CD4-positive, CD25-positive, alpha-beta regulatory T cell (primary cell): ENCODE data around the gene FAT2. TPM values are rescaled to one million over a fixed set of nuclear protein-coding genes. Genes with fewer than 3 reads are reported as not detected.

ENCODE experiments used
- ATAC-seq, 2 donors: fragments of 150-1000 bp; cut with Tn5 transposase; one replicate each; pipeline ENCODE4 v1.10.0; 2021; ENCODE audit warnings: low read depth in 2 of 2, moderate number of reproducible peaks in 2 of 2, moderate library complexity in 1 of 2
- DNase-seq, 3 donors: peaks; one replicate each; pipeline versions ENCODE4 v3.0.0 to v3.0.0-alpha.2; 2012 to 2022; ENCODE audit warnings: mixed read lengths in 1 of 3
- H3K27ac ChIP-seq: one replicate; pipeline ENCODE4 v1.7.0; 2013; ENCODE audit warnings: mild to moderate bottlenecking, low read length; ENCODE audit not compliant: insufficient read depth, poor library complexity, severe bottlenecking
- H3K27me3 ChIP-seq: one replicate; pipeline ENCODE4 v1.7.0; 2013; ENCODE audit warnings: low read length; ENCODE audit not compliant: control insufficient read depth, insufficient read depth
- H3K36me3 ChIP-seq: one replicate; pipeline ENCODE4 v1.7.0; 2013; ENCODE audit warnings: mild to moderate bottlenecking, low read length, moderate library complexity; ENCODE audit not compliant: control insufficient read depth, insufficient read depth
- H3K4me1 ChIP-seq: 2 replicates; pipeline ENCODE4 v1.7.0; 2013; ENCODE audit warnings: mild to moderate bottlenecking, low read length; ENCODE audit not compliant: insufficient read depth, control insufficient read depth, poor library complexity, severe bottlenecking
- H3K4me3 ChIP-seq: one replicate; pipeline ENCODE4 v1.7.0; 2013; ENCODE audit warnings: low read depth, mild to moderate bottlenecking, low read length, moderate library complexity
- H3K9me3 ChIP-seq, 2 experiments: 1 replicate in 1 of 2; 2 replicates in 1 of 2; pipeline ENCODE4 v1.7.0; 2013; ENCODE audit warnings: low read length in 2 of 2, mild to moderate bottlenecking in 1 of 2, moderate library complexity in 1 of 2; ENCODE audit not compliant: control insufficient read depth in 2 of 2
- H3K27ac Mint-ChIP-seq, 3 donors: one replicate each; pipeline ENCODE4 v1.8.0; 2020 to 2022; ENCODE audit warnings: mild to moderate bottlenecking in 3 of 3, mixed read lengths in 3 of 3, moderate library complexity in 2 of 3
- H3K27me3 Mint-ChIP-seq: one replicate; pipeline ENCODE4 v1.8.0; 2022; ENCODE audit warnings: mild to moderate bottlenecking, mixed read lengths
- H3K36me3 Mint-ChIP-seq: one replicate; pipeline ENCODE4 v1.8.0; 2020; ENCODE audit warnings: mixed read lengths
- H3K4me1 Mint-ChIP-seq, 4 donors: one replicate each; pipeline ENCODE4 v1.8.0; 2020 to 2022; ENCODE audit warnings: mixed read lengths in 4 of 4, mild to moderate bottlenecking in 1 of 4
- H3K4me3 Mint-ChIP-seq, 4 donors: one replicate each; pipeline ENCODE4 v1.8.0; 2020 to 2022; ENCODE audit warnings: mild to moderate bottlenecking in 4 of 4, mixed read lengths in 4 of 4, moderate library complexity in 3 of 4
- H3K9me3 Mint-ChIP-seq, 7 donors: one replicate each; pipeline ENCODE4 v1.8.0; 2020 to 2022; ENCODE audit warnings: mixed read lengths in 7 of 7, mild to moderate bottlenecking in 3 of 7, moderate library complexity in 2 of 7
- polyA plus RNA-seq, 4 donors: library from polyadenylated mRNA; unstranded; fragments of 300-500 nt; fragmentation: Illumina TruSeq; gene quantifications; one replicate each; pipeline ENCODE4 v1.2.3, GENCODE V29; 2021
- total RNA-seq: library from RNA; stranded (reverse); gene quantifications from one replicate; pipeline ENCODE4 v1.2.3, GENCODE V29; 2022

FAT2 gene
- total and polyA plus RNA-seq, 5 donors from 2014 or later = 0.05 TPM; not detected in 4

GRCh38 chr5:151598549-151598948 lies 7.4 kb upstream of the FAT2 start:
- no peaks in the 10 kb centered on the region for H3K4me1 ChIP-seq
- Mint-ChIP-seq H3K27ac (no peak overlapping the region), H3K9me3 (no peaks in the 10 kb centered on the region), H3K4me1 (no peaks in the 10 kb centered on the region), H3K27me3 (peaks cover 8% of the 10 kb centered on the region), H3K36me3 (no peaks in the 10 kb centered on the region), H3K4me3 (no peak overlapping the region)
- no peak overlapping the region for H3K4me3 ChIP-seq
- H3K27me3 ChIP-seq = no peaks in the 10 kb centered on the region
- H3K9me3 ChIP-seq = no peaks in the 10 kb centered on the region
- DNase-seq (no peak), ATAC-seq (no peak)
- no peak overlapping the region for H3K27ac ChIP-seq
- no peaks in the 10 kb centered on the region for H3K36me3 ChIP-seq

- Mint-ChIP-seq H3K36me3 (no peaks in the 10 kb centered on the region), H3K4me1 (no peaks in the 10 kb centered on the region), H3K27ac (no peak overlapping the region), H3K9me3 (no peaks in the 10 kb centered on the region), H3K27me3 (peaks cover 3% of the 10 kb centered on the region), H3K4me3 (no peak overlapping the region)
- H3K27me3 ChIP-seq = no peaks in the 10 kb centered on the region
- no peak overlapping the region for H3K27ac ChIP-seq
- H3K36me3 ChIP-seq = no peaks in the 10 kb centered on the region
- no peak for ATAC-seq
- no peak for DNase-seq
- H3K4me3 ChIP-seq = no peak overlapping the region
- no peaks in the 10 kb centered on the region for H3K4me1 ChIP-seq
- H3K9me3 ChIP-seq = no peaks in the 10 kb centered on the region
Observed at GRCh38 chr5:151597749-151598148, 6.6 kb upstream of the FAT2 start.

GRCh38 chr5:151596828-151597539 lies 5.9 kb upstream of the FAT2 start:
- Mint-ChIP-seq H3K27ac (peak overlapping the region in 2 of 3 donors; percentile 9 to 63), H3K9me3 (no peaks in the 10 kb centered on the region), H3K4me3 (no peak overlapping the region), H3K36me3 (no peaks in the 10 kb centered on the region), H3K4me1 (no peaks in the 10 kb centered on the region), H3K27me3 (no peaks in the 10 kb centered on the region)
- no peak for DNase-seq
- Histone ChIP-seq H3K27me3 (no peaks in the 10 kb centered on the region), H3K9me3 (no peaks in the 10 kb centered on the region), H3K4me1 (no peaks in the 10 kb centered on the region), H3K4me3 (no peak overlapping the region), H3K27ac (no peak overlapping the region), H3K36me3 (no peaks in the 10 kb centered on the region)
- no peak for ATAC-seq

GRCh38 chr5:151595411-151595826 lies 4.3 kb upstream of the FAT2 start:
- Histone ChIP-seq H3K36me3 (no peaks in the 10 kb centered on the region), H3K9me3 (no peaks in the 10 kb centered on the region), H3K27ac (no peak overlapping the region), H3K4me3 (no peak overlapping the region), H3K27me3 (no peaks in the 10 kb centered on the region), H3K4me1 (no peaks in the 10 kb centered on the region)
- Mint-ChIP-seq H3K4me3 (no peak overlapping the region), H3K36me3 (no peaks in the 10 kb centered on the region), H3K27me3 (no peaks in the 10 kb centered on the region), H3K27ac (peak overlapping the region in 1 of 3 donors; percentile 58), H3K4me1 (no peaks in the 10 kb centered on the region), H3K9me3 (no peaks in the 10 kb centered on the region)
- ATAC-seq (no peak), DNase-seq (no peak)

- Mint-ChIP-seq H3K4me3 (no peak overlapping the region), H3K27me3 (no peaks in the 10 kb centered on the region), H3K27ac (no peak overlapping the region), H3K4me1 (no peaks in the 10 kb centered on the region), H3K36me3 (no peaks in the 10 kb centered on the region), H3K9me3 (no peaks in the 10 kb centered on the region)
- Histone ChIP-seq H3K27me3 (no peaks in the 10 kb centered on the region), H3K36me3 (no peaks in the 10 kb centered on the region), H3K9me3 (no peaks in the 10 kb centered on the region), H3K4me3 (no peak overlapping the region), H3K4me1 (no peaks in the 10 kb centered on the region), H3K27ac (no peak overlapping the region)
- ATAC-seq (no peak), DNase-seq (no peak)
Observed at GRCh38 chr5:151592855-151593408, 1.8 kb upstream of the FAT2 start.

DNA sequence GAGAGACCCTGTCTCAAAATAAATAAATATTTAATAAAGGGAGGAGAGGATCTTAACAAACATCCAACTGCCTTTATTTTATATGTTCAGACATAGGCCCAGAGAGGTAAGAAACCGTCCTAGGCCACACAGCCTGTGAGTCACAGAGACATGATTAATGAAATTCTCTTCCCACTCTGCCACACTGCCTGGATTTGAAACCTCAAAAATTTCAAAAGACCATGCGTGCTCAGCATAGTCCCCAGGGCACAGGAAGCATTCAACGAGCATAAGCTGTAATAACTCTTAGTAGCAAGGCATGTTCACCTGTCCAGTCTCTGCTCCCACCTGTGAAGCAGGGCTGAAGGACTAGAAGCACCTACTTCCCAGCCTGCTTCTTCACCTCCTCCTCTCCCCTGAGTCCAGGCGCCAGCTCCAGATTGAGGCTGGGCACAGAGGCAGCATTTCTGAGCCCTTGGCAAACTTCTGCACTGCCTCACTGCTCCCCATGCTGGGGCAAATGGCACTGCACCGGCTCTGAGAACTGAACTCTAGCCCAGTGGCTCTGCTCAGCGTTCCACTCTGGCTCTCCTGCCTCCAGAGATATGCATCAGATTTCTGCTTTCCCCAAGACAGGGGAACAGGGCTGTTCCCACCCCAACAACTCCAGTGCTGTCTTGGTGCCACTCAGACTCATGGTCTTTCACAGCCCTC lies 1.1 kb downstream of the FAT2 start:
- H3K4me1 Mint-ChIP-seq = no peaks in the 10 kb centered on the region
- Histone ChIP-seq H3K36me3 (no peaks in the 10 kb centered on the region), H3K4me3 (no peak overlapping the region), H3K27me3 (no peaks in the 10 kb centered on the region), H3K4me1 (no peaks in the 10 kb centered on the region), H3K9me3 (no peaks in the 10 kb centered on the region), H3K27ac (no peak overlapping the region)
- ATAC-seq = no peak
- no peak for DNase-seq
- H3K36me3 Mint-ChIP-seq = no peaks in the 10 kb centered on the region
- H3K9me3 Mint-ChIP-seq = no peaks in the 10 kb centered on the region
- H3K4me3 Mint-ChIP-seq = no peak overlapping the region
- no peak overlapping the region for H3K27ac Mint-ChIP-seq
- H3K27me3 Mint-ChIP-seq = no peaks in the 10 kb centered on the region

DNA sequence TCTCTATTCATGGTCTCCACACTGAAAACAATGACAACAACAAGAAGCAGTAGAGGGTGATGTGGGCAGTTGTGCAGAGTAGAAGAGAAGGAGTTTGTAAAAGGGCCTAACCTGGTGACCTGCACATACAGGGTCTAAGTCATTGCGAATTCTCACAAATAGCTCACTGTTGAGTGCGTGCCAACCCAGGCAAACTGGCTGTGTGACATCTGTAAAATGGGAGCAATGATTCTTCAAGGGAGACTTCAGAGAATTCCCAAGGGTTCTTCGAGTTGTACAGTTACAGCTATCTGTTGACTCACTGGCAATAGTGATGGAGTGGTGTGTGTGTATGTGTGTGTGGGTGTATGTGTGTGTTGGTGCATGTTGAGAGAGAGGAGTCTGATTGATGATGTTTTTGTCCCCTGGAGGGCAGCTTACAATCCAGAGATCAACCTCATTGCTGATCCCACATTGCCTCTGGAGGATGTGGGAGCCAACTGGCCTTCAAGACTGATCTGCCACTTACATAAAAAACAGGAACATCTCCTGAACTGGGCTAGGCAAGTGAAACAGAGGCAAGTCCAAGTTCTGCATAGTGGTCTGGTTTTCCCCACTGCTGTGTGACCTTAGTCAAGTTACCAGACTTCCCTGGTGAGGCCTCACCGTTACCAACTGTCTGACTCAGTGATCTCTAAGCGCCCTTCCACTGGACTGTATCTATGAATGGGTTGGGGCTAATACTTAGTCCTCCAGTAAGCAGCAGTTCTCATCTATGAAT lies 3.2 kb downstream of the FAT2 start:
- Mint-ChIP-seq H3K36me3 (no peaks in the 10 kb centered on the region), H3K4me1 (no peaks in the 10 kb centered on the region), H3K27ac (peak overlapping the region in 1 of 3 donors; percentile 5), H3K4me3 (no peak overlapping the region), H3K9me3 (no peaks in the 10 kb centered on the region), H3K27me3 (no peaks in the 10 kb centered on the region)
- no peaks in the 10 kb centered on the region for H3K4me1 ChIP-seq
- H3K27me3 ChIP-seq = no peaks in the 10 kb centered on the region
- no peaks in the 10 kb centered on the region for H3K9me3 ChIP-seq
- H3K36me3 ChIP-seq = no peaks in the 10 kb centered on the region
- H3K4me3 ChIP-seq = no peak overlapping the region
- no peak for ATAC-seq
- H3K27ac ChIP-seq = no peak overlapping the region
- no peak for DNase-seq
